Lung (tissue), 12 donors: ENCODE results near the gene PUDP. TPM values are rescaled to one million over a fixed set of nuclear protein-coding genes. Genes with fewer than 3 reads are reported as not detected.
"Not testable (repeated sequence)": the region's sequence is repeated elsewhere in the genome, so short reads cannot be mapped to it uniquely, and the experiment has no call there.

Source experiments
- ATAC-seq: fragments of 200-7000 bp; cut with Tn5 transposase; one replicate; pipeline ENCODE4 v1.9.1; 2020; ENCODE audit warnings: moderate number of reproducible peaks; ENCODE audit not compliant: insufficient read depth, low FRiP score
- DNase-seq, 3 donors: peaks; one replicate each; pipeline ENCODE4 v3.0.0-alpha.2; 2013 to 2017
- H3K27ac ChIP-seq, 2 donors: one replicate each; pipeline ENCODE4 v1.5.1; 2013; ENCODE audit warnings: mild to moderate bottlenecking in 2 of 2, moderate library complexity in 2 of 2, control low read depth in 1 of 2, inconsistent platforms in 1 of 2, low read depth in 1 of 2, low read length in 1 of 2
- H3K27me3 ChIP-seq, 3 donors: one replicate each; pipeline ENCODE4 v1.5.1; 2013; ENCODE audit warnings: low read length in 2 of 3; ENCODE audit not compliant: control insufficient read depth in 3 of 3, insufficient read depth in 3 of 3
- H3K36me3 ChIP-seq, 4 donors: one replicate each; pipeline ENCODE4 v1.5.1; 2013; ENCODE audit warnings: low read length in 4 of 4, mild to moderate bottlenecking in 1 of 4, moderate library complexity in 1 of 4; ENCODE audit not compliant: control insufficient read depth in 4 of 4, insufficient read depth in 4 of 4
- H3K4me1 ChIP-seq, 5 donors: one replicate each; pipeline ENCODE4 v1.5.1; 2013; ENCODE audit warnings: low read length in 5 of 5, mild to moderate bottlenecking in 2 of 5, moderate library complexity in 1 of 5; ENCODE audit not compliant: control insufficient read depth in 5 of 5, insufficient read depth in 5 of 5
- H3K4me3 ChIP-seq: one replicate; pipeline ENCODE4 v1.5.1; 2013; ENCODE audit warnings: mild to moderate bottlenecking, control low read depth, moderate library complexity
- H3K9ac ChIP-seq, 2 donors: one replicate each; pipeline ENCODE4 v1.5.1; 2013; ENCODE audit warnings: low read length in 2 of 2, control low read depth in 1 of 2; ENCODE audit not compliant: insufficient read depth in 1 of 2
- H3K9me3 ChIP-seq, 4 donors: one replicate each; pipeline ENCODE4 v1.5.1; 2013; ENCODE audit warnings: low read length in 3 of 4, mild to moderate bottlenecking in 1 of 4, moderate library complexity in 1 of 4; ENCODE audit not compliant: control insufficient read depth in 4 of 4, insufficient read depth in 3 of 4
- whole genome bisulfite sequencing, 2 donors: extraction: QIAGEN DNeasy Blood & Tissue Kit; methylation state at CpG; one replicate each; pipeline ENCODE4 v1.1.7; 2013; 5-methylcytosine and 5-hydroxymethylcytosine counted together
- polyA plus RNA-seq, 2 donors: library from polyadenylated mRNA; stranded (reverse); fragments of 200-250 nt; gene quantifications; one replicate each; pipeline ENCODE4 v1.2.1, GENCODE V29; 2013
- total RNA-seq, 2 donors: library from RNA; depleted of rRNA in 1 of 2; stranded (reverse); fragments of >200 nt in 1 of 2; gene quantifications; one replicate each; pipeline ENCODE4 v1.2.1, GENCODE V29; 2014 to 2021
- TF ChIP-seq, protein P1 (sequence below): IDR thresholded peaks from 2 replicates; pipeline ENCODE4 v1.5.1; 2012; ENCODE audit warnings: mild to moderate bottlenecking; ENCODE audit errors: control extremely low read depth, extremely low read depth
- donor health status: control.
- donor health status: control.
- donor health status: Bipolar disorder and iron deficiency.
- donor health status: healthy.
- donor health status: DM: yes; HTN: yes; CAD: no.

Gene PUDP
- total and polyA plus RNA-seq, 4 donors: 12.1 to 24.5 (median 15.0) TPM

DNA sequence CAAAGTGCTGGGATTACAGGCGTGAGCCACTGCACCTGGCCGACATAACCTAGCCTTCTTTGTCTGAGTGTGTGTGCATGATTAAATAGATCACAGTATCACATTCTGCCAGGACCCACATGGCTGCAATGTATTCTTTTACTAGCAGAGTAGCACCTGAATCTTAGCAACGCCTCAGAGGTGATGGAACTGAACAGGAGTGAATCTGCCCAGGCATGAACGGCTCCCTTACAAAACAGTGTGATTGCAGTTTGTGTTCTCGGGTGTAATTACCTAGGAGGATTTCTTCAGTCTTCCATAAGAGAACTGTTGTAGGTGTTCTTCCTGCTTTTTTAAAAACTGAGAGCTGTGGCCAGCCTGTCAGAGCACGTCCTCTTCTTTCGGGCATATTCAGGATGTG lies 123.1 kb downstream of the PUDP start:
- DNase-seq (no peak), ATAC-seq (no peak)
- 85 to 94% methylated on average over 6 to 7 of the region's 7 CpGs for WGBS, 2 donors
- no peak overlapping the region for H3K4me3 ChIP-seq
- H3K36me3 ChIP-seq: peaks cover 0 to 2% (median 0%) of the 10 kb centered on the region in 4 donors
- H3K27me3 ChIP-seq: peaks cover 0 to 19% (median 3%) of the 10 kb centered on the region in 3 donors
- H3K9ac ChIP-seq: no peak overlapping the region
- no peaks in the 10 kb centered on the region for H3K9me3 ChIP-seq
- TF ChIP-seq, protein P1, sequence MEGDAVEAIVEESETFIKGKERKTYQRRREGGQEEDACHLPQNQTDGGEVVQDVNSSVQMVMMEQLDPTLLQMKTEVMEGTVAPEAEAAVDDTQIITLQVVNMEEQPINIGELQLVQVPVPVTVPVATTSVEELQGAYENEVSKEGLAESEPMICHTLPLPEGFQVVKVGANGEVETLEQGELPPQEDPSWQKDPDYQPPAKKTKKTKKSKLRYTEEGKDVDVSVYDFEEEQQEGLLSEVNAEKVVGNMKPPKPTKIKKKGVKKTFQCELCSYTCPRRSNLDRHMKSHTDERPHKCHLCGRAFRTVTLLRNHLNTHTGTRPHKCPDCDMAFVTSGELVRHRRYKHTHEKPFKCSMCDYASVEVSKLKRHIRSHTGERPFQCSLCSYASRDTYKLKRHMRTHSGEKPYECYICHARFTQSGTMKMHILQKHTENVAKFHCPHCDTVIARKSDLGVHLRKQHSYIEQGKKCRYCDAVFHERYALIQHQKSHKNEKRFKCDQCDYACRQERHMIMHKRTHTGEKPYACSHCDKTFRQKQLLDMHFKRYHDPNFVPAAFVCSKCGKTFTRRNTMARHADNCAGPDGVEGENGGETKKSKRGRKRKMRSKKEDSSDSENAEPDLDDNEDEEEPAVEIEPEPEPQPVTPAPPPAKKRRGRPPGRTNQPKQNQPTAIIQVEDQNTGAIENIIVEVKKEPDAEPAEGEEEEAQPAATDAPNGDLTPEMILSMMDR: no peak
- no peaks in the 10 kb centered on the region for H3K4me1 ChIP-seq
- H3K27ac ChIP-seq: no peak overlapping the region

DNA sequence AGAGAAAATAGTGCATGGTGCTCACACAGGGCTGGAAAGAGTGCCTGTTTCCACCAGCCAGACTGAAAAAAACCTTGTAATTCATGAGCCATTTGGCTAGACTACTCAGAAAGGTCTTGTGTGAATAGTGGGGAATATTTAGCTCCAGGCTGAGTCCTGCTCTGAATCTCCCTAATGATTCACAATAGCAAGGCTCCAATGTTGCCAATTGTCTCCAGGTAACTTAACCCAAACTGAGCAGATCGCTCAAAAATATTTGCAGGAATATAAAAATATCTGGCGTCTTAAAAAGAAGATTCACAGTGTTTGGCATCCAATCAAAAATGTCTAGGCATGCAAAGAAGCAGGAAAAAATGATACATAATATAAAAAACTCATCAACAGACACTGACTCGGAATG lies 125.0 kb downstream of the PUDP start:
- WGBS, 2 donors: 90% methylated on average over 3 of the region's 3 CpGs
- not testable (repeated sequence) for H3K36me3 ChIP-seq, DNase-seq

GRCh38 chrX:7021991-7022390 lies 126.0 kb downstream of the PUDP start:
- Histone ChIP-seq H3K27ac (no peak overlapping the region), H3K9me3 (no peaks in the 10 kb centered on the region), H3K27me3 (peaks cover 0 to 22% (median 3%) of the 10 kb centered on the region in 3 donors), H3K36me3 (peaks cover 0 to 2% (median 0%) of the 10 kb centered on the region in 4 donors), H3K4me1 (no peaks in the 10 kb centered on the region), H3K9ac (no peak overlapping the region), H3K4me3 (no peak overlapping the region)
- DNase-seq (no peak), ATAC-seq (no peak)
- TF ChIP-seq, protein P1: no peak
- 94 to 95% methylated on average over 4 of the region's 4 CpGs for WGBS, 2 donors

More for the DNA sequence above, 125.0 kb downstream of the PUDP start:
- H3K27me3 ChIP-seq: peaks cover 0 to 23% (median 3%) of the 10 kb centered on the region in 3 donors
- H3K4me1 ChIP-seq, H3K9me3 ChIP-seq, H3K4me3 ChIP-seq, ATAC-seq, H3K9ac ChIP-seq, H3K27ac ChIP-seq: not testable (repeated sequence)

GRCh38 chrX:7019555-7019954 lies 128.4 kb downstream of the PUDP start:
- no peak overlapping the region for H3K4me3 ChIP-seq
- peaks cover 0 to 20% (median 3%) of the 10 kb centered on the region in 3 donors for H3K27me3 ChIP-seq
- DNase-seq: no peak
- TF ChIP-seq, protein P1: no peak
- H3K9ac ChIP-seq: no peak overlapping the region
- H3K36me3 ChIP-seq: peaks cover 0 to 2% (median 0%) of the 10 kb centered on the region in 4 donors
- WGBS, 2 donors: 86 to 92% methylated on average over 3 of the region's 3 CpGs
- H3K27ac ChIP-seq: no peak overlapping the region
- H3K4me1 ChIP-seq: no peaks in the 10 kb centered on the region
- H3K9me3 ChIP-seq: no peaks in the 10 kb centered on the region
- ATAC-seq: no peak

- not testable (repeated sequence) for H3K9ac ChIP-seq, H3K9me3 ChIP-seq, H3K27ac ChIP-seq, H3K27me3 ChIP-seq, H3K36me3 ChIP-seq, H3K4me1 ChIP-seq, DNase-seq, ATAC-seq, H3K4me3 ChIP-seq
- 88 to 90% methylated on average over 8 of the region's 8 CpGs for WGBS, 2 donors
Measured at GRCh38 chrX:7012262-7012834, 135.6 kb downstream of the PUDP start.

- WGBS, 2 donors: 90 to 92% methylated on average over 4 of the region's 4 CpGs
- H3K9me3 ChIP-seq, H3K27ac ChIP-seq, DNase-seq, H3K9ac ChIP-seq, ATAC-seq, H3K27me3 ChIP-seq, H3K36me3 ChIP-seq, H3K4me1 ChIP-seq, H3K4me3 ChIP-seq: not testable (repeated sequence)
Measured at GRCh38 chrX:7010897-7011296, 137.1 kb downstream of the PUDP start.
